DOHH2 (cell line): ENCODE measurements around the gene NOP16.

Experiments used
- H3F3A ChIP-seq: fragments of 200-600 bp; sonication (generic), shearing (Covaris generic); 2 replicates; pipeline ENCODE4 v1.6.0; 2016; ENCODE audit warnings: antibody characterized with exemption, mild to moderate bottlenecking; ENCODE audit not compliant: control insufficient read depth, insufficient read depth
- H3K27ac ChIP-seq: fragments of 200-600 bp; sonication (generic); 2 replicates; pipeline ENCODE4 v1.5.1; 2014; ENCODE audit warnings: low read depth, mild to moderate bottlenecking, low read length, moderate library complexity
- H3K27me3 ChIP-seq: fragments of 200-600 bp; sonication (generic); 2 replicates; pipeline ENCODE4 v1.6.1; 2014; ENCODE audit warnings: mild to moderate bottlenecking, low read length, mixed read lengths; ENCODE audit not compliant: control insufficient read depth
- H3K36me3 ChIP-seq: fragments of 200-600 bp; sonication (generic); 2 replicates; pipeline ENCODE4 v1.6.1; 2014; ENCODE audit warnings: mild to moderate bottlenecking, low read length, moderate library complexity, mixed read lengths; ENCODE audit not compliant: control insufficient read depth
- H3K4me1 ChIP-seq: fragments of 200-600 bp; sonication (generic); 2 replicates; pipeline ENCODE4 v1.6.1; 2014; ENCODE audit warnings: mild to moderate bottlenecking, low read length, mixed read lengths; ENCODE audit not compliant: control insufficient read depth
- H3K4me2 ChIP-seq: fragments of 200-600 bp; sonication (generic); 2 replicates; pipeline ENCODE4 v1.6.0; 2014; ENCODE audit warnings: mild to moderate bottlenecking, low read length, moderate library complexity
- H3K4me3 ChIP-seq: fragments of 200-600 bp; sonication (generic); 2 replicates; pipeline ENCODE4 v1.5.1; 2014; ENCODE audit warnings: mild to moderate bottlenecking, low read length, mixed read lengths
- H3K79me2 ChIP-seq: fragments of 200-600 bp; sonication (generic); 2 replicates; pipeline ENCODE4 v1.6.1; 2014; ENCODE audit warnings: mild to moderate bottlenecking, low read length, mixed read lengths; ENCODE audit not compliant: control insufficient read depth
- H3K9me2 ChIP-seq: fragments of 200-600 bp; sonication (generic); replicated peaks from 2 replicates; pipeline ENCODE4 v1.6.1; 2014; ENCODE audit warnings: mild to moderate bottlenecking, low read length, mixed read lengths; ENCODE audit not compliant: control insufficient read depth
- H3K9me3 ChIP-seq: fragments of 200-600 bp; sonication (generic); 2 replicates; pipeline ENCODE4 v1.6.1; 2014; ENCODE audit warnings: antibody characterized with exemption, low read length, mixed read lengths; ENCODE audit not compliant: control insufficient read depth, insufficient read depth
- H4K20me1 ChIP-seq: fragments of 200-600 bp; sonication (generic); 2 replicates; pipeline ENCODE4 v1.6.0; 2014; ENCODE audit warnings: low read depth, mild to moderate bottlenecking, antibody characterized with exemption, low read length, moderate library complexity; ENCODE audit not compliant: control insufficient read depth, insufficient read depth
- EZH2phosphoT487 ChIP-seq: fragments of 200-600 bp; sonication (generic); IDR thresholded peaks from 2 replicates; pipeline ENCODE4 v1.6.1; 2017; ENCODE audit warnings: borderline replicate concordance, mild to moderate bottlenecking, antibody characterized with exemption, low read length, moderate library complexity, mixed read lengths
- TF ChIP-seq, protein P1 (sequence below): fragments of 200-600 bp; sonication (generic); IDR thresholded peaks from one replicate; pipeline ENCODE4 v1.5.1; 2014; ENCODE audit warnings: antibody characterized with exemption, mild to moderate bottlenecking, low read depth, low read length; ENCODE audit not compliant: poor library complexity, severe bottlenecking

Gene NOP16

DNA sequence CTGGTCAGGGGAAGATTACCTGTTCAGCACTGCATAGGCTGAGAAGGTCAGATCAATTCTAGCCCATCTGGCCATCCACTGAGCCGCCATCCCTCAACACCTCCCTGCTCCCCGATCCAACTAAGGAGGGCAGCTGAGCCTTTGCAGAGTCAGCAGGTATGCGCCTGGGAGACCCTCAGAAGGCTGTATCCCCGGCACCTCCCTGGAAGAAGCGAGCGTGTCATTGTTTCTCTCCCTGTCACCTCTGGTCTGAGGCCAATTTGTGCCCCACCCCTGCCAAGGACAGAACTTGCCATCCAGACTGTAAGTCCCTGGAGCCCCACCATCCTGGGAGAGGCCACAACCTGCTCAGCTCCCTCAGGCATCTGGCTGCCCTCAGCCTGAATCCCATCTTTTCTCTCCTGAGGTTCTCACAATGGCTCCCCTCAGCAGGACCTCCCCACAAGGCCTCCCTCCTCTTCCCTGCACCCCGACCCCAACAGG is 25.4 kb upstream of the NOP16 start:
- H3K79me2 ChIP-seq = peaks cover 7% of the 10 kb centered on the region
- no peak overlapping the region for H3K4me2 ChIP-seq

DNA sequence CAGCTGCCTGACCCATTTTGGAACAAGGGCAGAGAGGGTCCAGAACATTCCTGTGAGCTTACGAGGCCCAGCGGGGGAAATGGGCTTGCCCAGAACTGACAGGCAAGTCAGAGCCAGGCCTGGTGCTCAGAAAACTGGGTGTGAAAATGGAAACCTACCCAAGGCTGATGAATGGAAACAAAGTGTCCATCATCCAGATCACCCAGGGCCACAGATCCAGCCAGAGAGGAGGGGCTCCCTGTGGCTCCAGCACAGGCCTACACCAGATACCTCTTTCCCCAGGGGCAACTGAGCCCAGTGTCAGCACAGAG is 24.8 kb upstream of the NOP16 start:
- H3K9me2 ChIP-seq = no peaks in the 10 kb centered on the region
- peaks cover 18% of the 10 kb centered on the region for H3K4me1 ChIP-seq
- no peak overlapping the region for H3K4me2 ChIP-seq
- no peak for TF ChIP-seq EZH2phosphoT487
- TF ChIP-seq, protein P1, sequence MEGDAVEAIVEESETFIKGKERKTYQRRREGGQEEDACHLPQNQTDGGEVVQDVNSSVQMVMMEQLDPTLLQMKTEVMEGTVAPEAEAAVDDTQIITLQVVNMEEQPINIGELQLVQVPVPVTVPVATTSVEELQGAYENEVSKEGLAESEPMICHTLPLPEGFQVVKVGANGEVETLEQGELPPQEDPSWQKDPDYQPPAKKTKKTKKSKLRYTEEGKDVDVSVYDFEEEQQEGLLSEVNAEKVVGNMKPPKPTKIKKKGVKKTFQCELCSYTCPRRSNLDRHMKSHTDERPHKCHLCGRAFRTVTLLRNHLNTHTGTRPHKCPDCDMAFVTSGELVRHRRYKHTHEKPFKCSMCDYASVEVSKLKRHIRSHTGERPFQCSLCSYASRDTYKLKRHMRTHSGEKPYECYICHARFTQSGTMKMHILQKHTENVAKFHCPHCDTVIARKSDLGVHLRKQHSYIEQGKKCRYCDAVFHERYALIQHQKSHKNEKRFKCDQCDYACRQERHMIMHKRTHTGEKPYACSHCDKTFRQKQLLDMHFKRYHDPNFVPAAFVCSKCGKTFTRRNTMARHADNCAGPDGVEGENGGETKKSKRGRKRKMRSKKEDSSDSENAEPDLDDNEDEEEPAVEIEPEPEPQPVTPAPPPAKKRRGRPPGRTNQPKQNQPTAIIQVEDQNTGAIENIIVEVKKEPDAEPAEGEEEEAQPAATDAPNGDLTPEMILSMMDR = no peak
- no peaks in the 10 kb centered on the region for H4K20me1 ChIP-seq
- no peak overlapping the region for H3K4me3 ChIP-seq
- H3F3A ChIP-seq = peaks cover 11% of the 10 kb centered on the region
- H3K27me3 ChIP-seq = no peaks in the 10 kb centered on the region
- no peaks in the 10 kb centered on the region for H3K9me3 ChIP-seq
- H3K27ac ChIP-seq = no peak overlapping the region
- H3K79me2 ChIP-seq = peaks cover 7% of the 10 kb centered on the region
- H3K36me3 ChIP-seq = peaks cover 6% of the 10 kb centered on the region; the same call in 1 of the 2 replicates

More for the DNA sequence above, 25.4 kb upstream of the NOP16 start:
- Histone ChIP-seq H3K9me3 (no peaks in the 10 kb centered on the region), H3K9me2 (no peaks in the 10 kb centered on the region), H4K20me1 (no peaks in the 10 kb centered on the region), H3K27me3 (no peaks in the 10 kb centered on the region), H3K27ac (no peak overlapping the region), H3K4me3 (no peak overlapping the region), H3K4me1 (peaks cover 18% of the 10 kb centered on the region), H3K36me3 (peaks cover 6% of the 10 kb centered on the region; the same call in 1 of the 2 replicates), H3F3A (peaks cover 11% of the 10 kb centered on the region)
- TF ChIP-seq, protein P1 = no peak
- no peak for TF ChIP-seq EZH2phosphoT487

DNA sequence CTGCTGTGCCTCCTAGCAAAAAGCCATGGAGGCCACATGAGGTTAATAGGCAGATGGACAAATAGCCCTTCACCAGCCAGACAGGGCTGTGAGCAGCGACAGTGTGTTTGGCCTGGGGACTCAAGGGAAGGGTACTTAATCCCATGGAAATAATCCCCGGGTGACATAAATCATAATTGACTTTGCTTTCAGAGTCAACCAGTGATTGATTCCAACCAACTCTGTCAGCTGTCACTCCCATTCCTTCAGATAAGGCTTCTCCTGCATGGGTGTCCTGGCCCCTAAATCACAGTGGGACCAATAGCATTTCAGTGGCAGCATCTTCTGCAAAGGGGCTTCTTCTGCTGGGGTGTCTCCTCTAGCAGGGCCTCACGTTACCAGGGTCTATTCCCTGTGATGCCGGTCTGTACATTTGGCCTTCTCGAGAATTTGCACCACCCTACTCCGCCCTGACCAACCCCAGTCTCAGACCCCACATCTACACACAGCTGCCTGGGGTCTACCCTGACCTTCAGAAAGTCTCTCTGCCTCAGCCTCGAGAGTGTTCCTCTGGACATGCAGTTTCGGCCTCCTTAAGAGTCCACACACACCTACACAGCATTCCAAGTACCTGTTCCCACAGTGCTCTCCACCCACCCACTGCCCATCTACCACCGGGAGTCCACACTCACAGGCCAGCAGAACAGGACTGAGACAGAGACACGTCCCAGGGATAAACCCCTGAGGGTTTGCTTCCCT is 24.3 kb upstream of the NOP16 start:
- Histone ChIP-seq H3K79me2 (peaks cover 7% of the 10 kb centered on the region), H3K4me2 (no peak overlapping the region)
- TF ChIP-seq, protein P1 = no peak
- no peak for TF ChIP-seq EZH2phosphoT487

More for the DNA sequence above, 24.3 kb upstream of the NOP16 start:
- Histone ChIP-seq H3F3A (peaks cover 11% of the 10 kb centered on the region), H3K27me3 (no peaks in the 10 kb centered on the region), H3K4me1 (peaks cover 18% of the 10 kb centered on the region), H3K9me2 (no peaks in the 10 kb centered on the region), H4K20me1 (no peaks in the 10 kb centered on the region), H3K27ac (no peak overlapping the region), H3K4me3 (no peak overlapping the region), H3K9me3 (no peaks in the 10 kb centered on the region), H3K36me3 (peaks cover 6% of the 10 kb centered on the region; the same call in 1 of the 2 replicates)
